Glutamatergic neuron (in vitro differentiated cells): ENCODE data around the gene UGCG. TPM values are rescaled to one million over a fixed set of nuclear protein-coding genes. Genes with fewer than 3 reads are reported as not detected.

Experiments
- DNase-seq: peaks from one replicate; pipeline ENCODE4 v3.0.0; 2022
- H3K27ac Mint-ChIP-seq: one replicate; pipeline ENCODE4 v1.8.0; 2020; ENCODE audit warnings: mild to moderate bottlenecking, mixed read lengths, inconsistent platforms; ENCODE audit not compliant: unreplicated experiment
- H3K27me3 Mint-ChIP-seq: one replicate; pipeline ENCODE4 v1.8.0; 2020; ENCODE audit warnings: mild to moderate bottlenecking, moderate library complexity, mixed read lengths, inconsistent platforms; ENCODE audit not compliant: unreplicated experiment
- H3K36me3 Mint-ChIP-seq: one replicate; pipeline ENCODE4 v1.8.0; 2020; ENCODE audit warnings: mild to moderate bottlenecking, mixed read lengths, inconsistent platforms; ENCODE audit not compliant: unreplicated experiment
- H3K4me1 Mint-ChIP-seq: one replicate; pipeline ENCODE4 v1.8.0; 2020; ENCODE audit warnings: mild to moderate bottlenecking, low read depth, mixed read lengths, inconsistent platforms; ENCODE audit not compliant: unreplicated experiment
- H3K4me3 Mint-ChIP-seq: one replicate; pipeline ENCODE4 v1.8.0; 2020; ENCODE audit warnings: mild to moderate bottlenecking, mixed read lengths, inconsistent platforms; ENCODE audit not compliant: unreplicated experiment
- H3K9me3 Mint-ChIP-seq: one replicate; pipeline ENCODE4 v1.8.0; 2020; ENCODE audit warnings: mild to moderate bottlenecking, moderate library complexity, mixed read lengths, inconsistent platforms; ENCODE audit not compliant: unreplicated experiment
- CTCF ChIP-seq: fragments of 200-600 bp; sonication (generic); IDR thresholded peaks from one replicate; pipeline ENCODE4 v1.5.0; 2021; ENCODE audit not compliant: partially characterized antibody, unreplicated experiment
- total RNA-seq: library from RNA; stranded (reverse); fragmentation: NEBNext Ultra II Directional; extraction: Animal tissue kit (Norgen Biotek cat#: 25700); gene quantifications from one replicate; pipeline ENCODE4 v1.2.1, GENCODE V29; 2021; ENCODE audit not compliant: unreplicated experiment

UGCG gene
- total RNA-seq, 1 donor from 2014 or later, result 16.0 TPM

DNA sequence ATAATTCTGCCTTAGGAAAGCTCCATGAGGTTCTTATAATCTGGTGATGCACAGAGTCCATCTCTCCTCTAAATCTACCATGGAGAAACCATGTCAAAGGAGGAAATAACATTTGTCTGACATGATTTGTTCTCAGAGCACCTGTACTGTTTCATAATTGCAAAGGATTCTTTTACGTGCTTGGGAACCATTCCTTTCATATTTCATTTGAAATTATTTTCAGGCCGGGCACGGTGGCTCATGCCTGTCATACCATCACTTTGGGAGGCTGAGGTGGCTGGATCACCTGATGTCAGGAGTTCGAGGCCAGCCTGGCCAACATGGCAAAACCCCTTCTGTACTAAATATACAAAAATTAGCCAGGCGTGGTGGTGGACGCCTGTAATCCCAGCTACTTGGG is 65.4 kb downstream of the UGCG start:
- TF ChIP-seq CTCF, result no peak
- Mint-ChIP-seq H3K4me3 (no peak overlapping the region), H3K27ac (no peak overlapping the region), H3K36me3 (no peaks in the 10 kb centered on the region), H3K27me3 (peaks cover 3% of the 10 kb centered on the region), H3K4me1 (no peaks in the 10 kb centered on the region), H3K9me3 (peaks cover 2% of the 10 kb centered on the region)
- no peak for DNase-seq

DNA sequence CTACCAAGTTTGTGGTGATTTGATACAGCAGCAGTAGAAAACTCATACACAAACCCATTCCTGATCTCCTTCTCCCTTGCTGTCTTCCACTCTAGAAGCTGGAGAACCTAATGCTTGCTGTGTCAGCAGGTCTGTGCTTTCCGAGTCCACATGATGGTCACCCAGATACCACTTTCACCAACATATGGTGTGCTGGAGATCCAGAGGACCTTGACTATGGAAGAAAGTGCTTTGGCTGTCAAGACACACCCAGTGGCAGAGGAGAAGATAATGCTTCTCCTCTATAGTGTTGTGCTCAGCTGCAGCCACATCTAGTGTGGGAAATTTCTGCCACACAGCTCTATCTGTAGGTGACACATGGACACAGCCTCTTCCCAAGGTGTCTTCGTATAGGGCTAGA is 67.4 kb downstream of the UGCG start:
- peaks cover 3% of the 10 kb centered on the region for H3K27me3 Mint-ChIP-seq
- H3K36me3 Mint-ChIP-seq, result no peaks in the 10 kb centered on the region
- no peak overlapping the region for H3K4me3 Mint-ChIP-seq
- no peaks in the 10 kb centered on the region for H3K4me1 Mint-ChIP-seq
- H3K9me3 Mint-ChIP-seq, result peaks cover 2% of the 10 kb centered on the region
- no peak for TF ChIP-seq CTCF
- no peak for DNase-seq
- H3K27ac Mint-ChIP-seq, result no peak overlapping the region

GRCh38 chr9:111965566-111966019 is 69.0 kb downstream of the UGCG start:
- TF ChIP-seq CTCF, result no peak
- no peak overlapping the region for H3K27ac Mint-ChIP-seq
- H3K4me1 Mint-ChIP-seq, result no peaks in the 10 kb centered on the region
- H3K36me3 Mint-ChIP-seq, result no peaks in the 10 kb centered on the region
- no peak for DNase-seq
- no peak overlapping the region for H3K4me3 Mint-ChIP-seq
- H3K27me3 Mint-ChIP-seq, result peaks cover 3% of the 10 kb centered on the region
- H3K9me3 Mint-ChIP-seq, result peaks cover 6% of the 10 kb centered on the region

DNA sequence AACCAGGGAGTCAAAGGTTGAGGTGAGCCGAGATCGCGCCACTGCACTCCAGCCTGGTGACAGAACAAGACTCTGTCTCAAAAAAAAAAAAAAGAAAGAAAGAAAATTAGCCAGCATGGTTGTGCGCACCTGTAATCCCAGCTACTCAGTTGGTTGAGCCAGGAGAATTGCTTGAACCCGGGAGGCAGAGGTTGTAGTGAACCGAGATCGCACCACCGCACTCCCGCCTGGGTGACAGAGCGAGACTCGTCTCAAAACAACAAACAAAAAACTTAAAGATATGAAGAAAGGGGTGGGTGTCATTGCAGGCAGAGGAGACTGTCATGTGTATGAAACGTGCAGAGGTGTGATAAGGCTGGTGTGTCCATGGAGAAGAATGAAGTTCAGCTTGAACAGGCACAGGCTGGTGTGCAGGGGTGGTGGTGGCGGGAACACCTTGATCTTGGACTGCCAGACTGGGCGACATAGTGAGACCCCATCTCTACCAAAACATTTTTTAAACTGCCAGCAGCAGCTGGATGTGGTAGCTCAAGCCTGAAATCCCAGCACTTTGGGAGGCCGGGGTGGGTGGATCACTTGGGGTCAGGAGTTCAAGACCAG is 69.6 kb downstream of the UGCG start:
- H3K27me3 Mint-ChIP-seq, result peaks cover 4% of the 10 kb centered on the region
- H3K4me1 Mint-ChIP-seq, result no peaks in the 10 kb centered on the region
- H3K36me3 Mint-ChIP-seq, result no peaks in the 10 kb centered on the region
- no peak overlapping the region for H3K4me3 Mint-ChIP-seq
- TF ChIP-seq CTCF, result no peak
- H3K27ac Mint-ChIP-seq, result no peak overlapping the region
- DNase-seq, result no peak
- H3K9me3 Mint-ChIP-seq, result peaks cover 5% of the 10 kb centered on the region

DNA sequence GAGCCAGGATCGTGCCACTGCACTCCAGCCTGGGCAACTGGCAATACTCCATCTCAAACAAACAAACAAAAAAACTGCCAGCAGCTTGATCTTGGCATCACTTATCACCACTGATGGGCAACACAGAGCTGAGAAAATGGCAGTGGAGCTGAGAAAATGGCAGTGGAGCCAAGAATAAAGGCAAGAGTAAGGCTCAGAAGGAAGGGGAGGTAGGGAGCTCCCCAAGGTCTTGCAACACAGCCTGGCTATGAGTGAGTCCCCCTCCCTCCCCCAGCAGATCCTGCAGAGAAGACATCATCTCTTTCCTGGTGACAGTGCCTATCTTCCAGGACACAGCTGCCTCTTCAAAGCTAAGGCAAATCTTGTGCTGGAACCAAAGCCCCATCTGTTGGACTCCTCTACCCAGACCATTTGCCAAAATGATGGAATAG is 70.3 kb downstream of the UGCG start:
- no peak for DNase-seq
- no peak overlapping the region for H3K27ac Mint-ChIP-seq
- H3K27me3 Mint-ChIP-seq, result peaks cover 4% of the 10 kb centered on the region
- H3K9me3 Mint-ChIP-seq, result peaks cover 4% of the 10 kb centered on the region
- H3K36me3 Mint-ChIP-seq, result no peaks in the 10 kb centered on the region
- no peak overlapping the region for H3K4me3 Mint-ChIP-seq
- TF ChIP-seq CTCF, result no peak
- H3K4me1 Mint-ChIP-seq, result no peaks in the 10 kb centered on the region
